ENCODE measurements around the gene RPL13. TPM values are rescaled to one million over a fixed set of nuclear protein-coding genes. Genes with fewer than 3 reads are reported as not detected.

The RPL13 gene
- total RNA-seq, 2 experiments from 2014 or later, result 3,056 to 3,151 TPM

GRCh38 chr16:89596957-89597649 lies 36.6 kb downstream of the RPL13 start:
- ChIA-PET CTCF (no interaction called here), POLR2A (no interaction called here)
- Mint-ChIP-seq H3K9me3 (no peaks in the 10 kb centered on the region), H3K4me3 (no peak overlapping the region), H3K36me3 (ENCODE audit: low read depth) (no peaks in the 10 kb centered on the region), H3K4me1 (ENCODE audit: low read depth) (peaks cover 9% of the 10 kb centered on the region), H3K27me3 (no peaks in the 10 kb centered on the region), H3K27ac (no peak overlapping the region)
- DNase-seq, result no peak
- no peak for ATAC-seq
- no peak for TF ChIP-seq CTCF (IDR thresholded peaks at IDR 0.05)
- intact Hi-C loops (cut with micrococcal nuclease), result no loop called here

- H3K9me3 Mint-ChIP-seq, result no peaks in the 10 kb centered on the region
- ChIA-PET CTCF (interaction anchor here (0.5 kb wide), 1 partner anchor 9 kb away, joined by 3 read pairs; no protein-coding TSS in a partner anchor), POLR2A (no interaction called here)
- no peak for ATAC-seq
- intact Hi-C loops (cut with micrococcal nuclease), result no loop called here
- no peak overlapping the region for H3K4me3 Mint-ChIP-seq
- H3K27me3 Mint-ChIP-seq, result no peaks in the 10 kb centered on the region
- H3K4me1 Mint-ChIP-seq (ENCODE audit: low read depth), result peaks cover 19% of the 10 kb centered on the region
- no peak overlapping the region for H3K27ac Mint-ChIP-seq
- no peaks in the 10 kb centered on the region for H3K36me3 Mint-ChIP-seq (ENCODE audit: low read depth)
- DNase-seq, result peak; percentile 45
- no peak for TF ChIP-seq CTCF (IDR thresholded peaks at IDR 0.05)
These were observed 37.7 kb downstream of the RPL13 start for GRCh38 chr16:89598199-89598598.

GRCh38 chr16:89599451-89599858 lies 39.0 kb downstream of the RPL13 start:
- TF ChIP-seq CTCF (IDR thresholded peaks at IDR 0.05), result peak; percentile 44
- Mint-ChIP-seq H3K9me3 (no peaks in the 10 kb centered on the region), H3K4me1 (ENCODE audit: low read depth) (peaks cover 12% of the 10 kb centered on the region), H3K36me3 (ENCODE audit: low read depth) (no peaks in the 10 kb centered on the region), H3K27me3 (no peaks in the 10 kb centered on the region), H3K4me3 (no peak overlapping the region), H3K27ac (no peak overlapping the region)
- ChIA-PET CTCF (interaction anchor here (1.5 kb wide), 1 partner anchor 34 kb away, joined by 6 read pairs; no protein-coding TSS in a partner anchor), POLR2A (interaction anchor here (2.1 kb wide), 1 partner anchor 58 kb away, joined by 6 read pairs; the partner anchor contains the start of genes CHMP1A and SPATA33)
- intact Hi-C loops (cut with micrococcal nuclease), result no loop called here
- peak; percentile 75 for DNase-seq
- peak; percentile 45 for ATAC-seq

GRCh38 chr16:89599902-89600301 lies 39.4 kb downstream of the RPL13 start:
- TF ChIP-seq CTCF (IDR thresholded peaks at IDR 0.05), result no peak
- no peaks in the 10 kb centered on the region for H3K27me3 Mint-ChIP-seq
- ATAC-seq (no peak), DNase-seq (no peak)
- no peak overlapping the region for H3K4me3 Mint-ChIP-seq
- H3K4me1 Mint-ChIP-seq (ENCODE audit: low read depth), result peaks cover 12% of the 10 kb centered on the region
- no peak overlapping the region for H3K27ac Mint-ChIP-seq
- no peaks in the 10 kb centered on the region for H3K36me3 Mint-ChIP-seq (ENCODE audit: low read depth)
- ChIA-PET POLR2A (interaction anchor here (1.1 to 2.1 kb wide), 2 partner anchors 15 to 58 kb away, joined by 3 to 6 read pairs; partner anchors contain the start of genes CHMP1A and SPATA33), CTCF (interaction anchor here (1.5 kb wide), 1 partner anchor 35 kb away, joined by 6 read pairs; no protein-coding TSS in a partner anchor)
- no peaks in the 10 kb centered on the region for H3K9me3 Mint-ChIP-seq
- intact Hi-C loops (cut with micrococcal nuclease), result no loop called here

GRCh38 chr16:89600427-89600826 lies 39.9 kb downstream of the RPL13 start:
- ChIA-PET CTCF (interaction anchor here (1.1 to 1.5 kb wide), 2 partner anchors 15 to 35 kb away, joined by 3 to 6 read pairs; no protein-coding TSS in a partner anchor), POLR2A (interaction anchor here (1.1 to 2.1 kb wide), 2 partner anchors 14 to 57 kb away, joined by 3 to 6 read pairs; partner anchors contain the start of genes CHMP1A and SPATA33)
- Mint-ChIP-seq H3K9me3 (no peaks in the 10 kb centered on the region), H3K27ac (no peak overlapping the region), H3K4me3 (no peak overlapping the region), H3K36me3 (ENCODE audit: low read depth) (no peaks in the 10 kb centered on the region), H3K27me3 (no peaks in the 10 kb centered on the region), H3K4me1 (ENCODE audit: low read depth) (peaks cover 12% of the 10 kb centered on the region)
- no peak for ATAC-seq
- TF ChIP-seq CTCF (IDR thresholded peaks at IDR 0.05), result no peak
- DNase-seq, result no peak
- intact Hi-C loops (cut with micrococcal nuclease), result no loop called here
